Endothelial cell of umbilical vein (primary cell): ENCODE measurements around the gene S100A7. TPM values are rescaled to one million over a fixed set of nuclear protein-coding genes. Genes with fewer than 3 reads are reported as not detected.
"Not testable (repeated sequence)": the region's sequence is repeated elsewhere in the genome, so short reads cannot be mapped to it uniquely, and the experiment has no call there.

ENCODE experiments used
- BruUV-seq: library from RNA; stranded (reverse); fragments of 400-500 nt; replicated peaks from 2 replicates; lab custom pipeline; 2021; lab: Mats Ljungman, UMichigan
- CTCF ChIA-PET: fragments of 300-600, 350-600 bp; sonication (Branson Sonifier 250); formaldehyde crosslinking; loops from one replicate; lab custom pipeline; 2021; ENCODE audit warnings: antibody characterized with exemption, inconsistent platforms; lab: Charles Lee
- POLR2A ChIA-PET: fragments of 300-600, 350-600 bp; sonication (Branson Sonifier 250); formaldehyde crosslinking; loops from one replicate; lab custom pipeline; 2021; ENCODE audit warnings: antibody characterized with exemption, inconsistent platforms; lab: Charles Lee
- DNase-seq: peaks from one replicate; pipeline ENCODE4 v3.0.0-alpha.2; 2011; ENCODE audit warnings: low read depth, low spot score
- FAIRE-seq: peaks from 2 replicates; lab custom pipeline; 2011; peaks lifted over from hg19 to GRCh38; lab: Jason Lieb, UNC
- H2AFZ ChIP-seq: 2 replicates; pipeline ENCODE4 v1.6.0; 2012; ENCODE audit warnings: low read depth, low read length, control low read depth, inconsistent platforms
- H3K27ac ChIP-seq: 2 replicates; pipeline ENCODE4 v1.5.1; 2011; ENCODE audit warnings: low read depth, mild to moderate bottlenecking, control low read depth, low read length, moderate library complexity; ENCODE audit not compliant: insufficient read depth
- H3K27me3 ChIP-seq, 2 experiments: 2 replicates each; pipeline versions ENCODE4 v1.6.0 to v1.6.1; 2011; ENCODE audit warnings: low read length in 2 of 2, mixed read lengths in 1 of 2; ENCODE audit not compliant: control insufficient read depth in 2 of 2, insufficient read depth in 2 of 2
- H3K36me3 ChIP-seq, 2 experiments: 2 replicates in 1 of 2; 3 replicates in 1 of 2; pipeline ENCODE4 v1.5.1; 2011; ENCODE audit warnings: low read length in 2 of 2, mild to moderate bottlenecking in 1 of 2, moderate library complexity in 1 of 2; ENCODE audit not compliant: control insufficient read depth in 2 of 2, insufficient read depth in 2 of 2; ENCODE audit errors: extremely low read depth in 1 of 2
- H3K4me1 ChIP-seq: 3 replicates; pipeline ENCODE4 v1.5.1; 2011; ENCODE audit warnings: mild to moderate bottlenecking, low read length; ENCODE audit not compliant: control insufficient read depth, insufficient read depth; ENCODE audit errors: extremely low read depth
- H3K4me2 ChIP-seq: 2 replicates; pipeline ENCODE4 v1.6.1; 2011; ENCODE audit warnings: low read length, control low read depth, mixed read lengths; ENCODE audit not compliant: insufficient read depth
- H3K4me3 ChIP-seq, 3 experiments: fragments of 200-600 bp in 1 of 3; sonication (generic), shearing (Covaris generic) in 1 of 3; replicated peaks in 1 of 3; 2 replicates each; pipeline ENCODE4 v1.5.1; 2011 to 2016; ENCODE audit warnings: control low read depth in 3 of 3, low read length in 3 of 3, mild to moderate bottlenecking in 2 of 3, inconsistent platforms in 1 of 3, low read depth in 1 of 3, moderate library complexity in 1 of 3; ENCODE audit not compliant: insufficient read depth in 1 of 3
- H3K79me2 ChIP-seq: 2 replicates; pipeline ENCODE4 v1.6.0; 2012; ENCODE audit warnings: low read length, inconsistent platforms; ENCODE audit not compliant: control insufficient read depth, insufficient read depth
- H3K9ac ChIP-seq: replicated peaks from 2 replicates; pipeline ENCODE3; 2011; ENCODE audit warnings: low read length, control low read depth; ENCODE audit not compliant: insufficient read depth; ENCODE audit errors: extremely low read depth
- H3K9me1 ChIP-seq: replicated peaks from 3 replicates; pipeline ENCODE4 v1.6.0; 2011; ENCODE audit warnings: mild to moderate bottlenecking, low read length; ENCODE audit not compliant: control insufficient read depth, insufficient read depth; ENCODE audit errors: extremely low read depth
- H3K9me3 ChIP-seq: replicated peaks from 2 replicates; pipeline ENCODE4 v1.5.1; 2012; ENCODE audit warnings: low read length, inconsistent platforms; ENCODE audit not compliant: control insufficient read depth, insufficient read depth
- H4K20me1 ChIP-seq: replicated peaks from 2 replicates; pipeline ENCODE3; 2011; ENCODE audit warnings: mild to moderate bottlenecking, low read length; ENCODE audit not compliant: control insufficient read depth, insufficient read depth; ENCODE audit errors: extremely low read depth
- CTCF ChIP-seq, 2 donors: IDR thresholded peaks; 1 replicate in 1 of 2; 2 replicates in 1 of 2; pipeline ENCODE4 v1.5.1; 2011; ENCODE audit warnings: low read length in 2 of 2, mild to moderate bottlenecking in 2 of 2, moderate library complexity in 2 of 2, control low read depth in 1 of 2, inconsistent platforms in 1 of 2, low read depth in 1 of 2; ENCODE audit not compliant: insufficient read depth in 1 of 2; ENCODE audit errors: extremely low read depth in 1 of 2
- EZH2 ChIP-seq: IDR thresholded peaks from 2 replicates; pipeline ENCODE4 v1.6.1; 2012; ENCODE audit warnings: borderline replicate concordance, low read depth, mild to moderate bottlenecking, moderate library complexity, low read length, inconsistent platforms; ENCODE audit not compliant: severe bottlenecking
- FOS ChIP-seq: IDR thresholded peaks from 2 replicates; pipeline ENCODE4 v1.6.1; 2011; ENCODE audit warnings: mild to moderate bottlenecking, low read length, moderate library complexity, borderline replicate concordance; ENCODE audit not compliant: insufficient read depth
- GATA2 ChIP-seq: IDR thresholded peaks from 2 replicates; pipeline ENCODE4 v1.7.0; 2011; ENCODE audit warnings: low read depth, mild to moderate bottlenecking, moderate library complexity, mixed read lengths, low read length; ENCODE audit not compliant: insufficient read length, insufficient read depth
- JUN ChIP-seq: IDR thresholded peaks from 2 replicates; pipeline ENCODE4 v1.6.1; 2011; ENCODE audit warnings: borderline replicate concordance, low read depth; ENCODE audit not compliant: insufficient read length, insufficient read depth
- MAX ChIP-seq: IDR thresholded peaks from 2 replicates; pipeline ENCODE4 v1.6.1; 2011; ENCODE audit not compliant: insufficient read depth, insufficient read length
- MYC ChIP-seq: IDR thresholded peaks from one replicate; pipeline ENCODE4 v1.6.1; 2011; ENCODE audit warnings: mild to moderate bottlenecking, low read depth, low read length
- POLR2A ChIP-seq: IDR thresholded peaks from 2 replicates; pipeline ENCODE4 v1.6.1; 2012; ENCODE audit warnings: low read depth, mild to moderate bottlenecking, control low read depth, low read length
- POLR2AphosphoS5 ChIP-seq: IDR thresholded peaks from 2 replicates; pipeline ENCODE4 v1.6.1; 2012; ENCODE audit warnings: low read depth, mild to moderate bottlenecking, control low read depth, low read length, moderate library complexity; ENCODE audit not compliant: insufficient read depth
- dilution Hi-C: fragments of 300-500 bp; cut with MboI; formaldehyde crosslinking; loops from one replicate; pipeline ENCODE4 v1.15.0; 2019; ENCODE audit warnings: low sequenced_read_pairs; ENCODE audit not compliant: extremely low pct_ligation_motif_present
- intact Hi-C: fragments of 100-400 bp; cut with micrococcal nuclease; formaldehyde crosslinking; loops from one replicate; pipeline ENCODE4 v1.10.0; 2022
- polyA plus RNA-seq, 4 experiments: library from polyadenylated mRNA; depleted of rRNA in 3 of 4; stranded (reverse) in 3 of 4; unstranded in 1 of 4; fragments of >200 nt; gene quantifications; 2 replicates each; pipeline versions ENCODE4 v1.2.1 to v1.2.3, GENCODE V29; 2011 to 2012; ENCODE audit warnings: missing spikeins in 1 of 4
- total RNA-seq: library from RNA; stranded (reverse); gene quantifications from 2 replicates; pipeline ENCODE4 v1.2.3, GENCODE V29; 2021

Gene S100A7
- total and polyA plus RNA-seq, 2 donors (not counting 3 experiments of a cell fraction or from before 2014, with no cell fraction given): not detected

- ChIA-PET CTCF (interaction anchor here (0.7 to 2.3 kb wide), 5 partner anchors 10 to 29 kb away, joined by 3 to 33 read pairs (median 3); no protein-coding TSS in a partner anchor), POLR2A (no interaction called here)
- BruUV-seq: no TSS peak
- peak; percentile 81 for FAIRE-seq
- Histone ChIP-seq H3K79me2 (no peaks in the 10 kb centered on the region), H3K9me3 (no peaks in the 10 kb centered on the region), H3K9ac (no peak overlapping the region), H3K4me1 (no peaks in the 10 kb centered on the region), H3K27me3 (peaks cover 0 to 13% of the 10 kb centered on the region in 2 experiments), H2AFZ (no peak overlapping the region), H3K36me3 (no peaks in the 10 kb centered on the region), H3K4me3 (no peak overlapping the region), H3K27ac (no peak overlapping the region), H4K20me1 (no peaks in the 10 kb centered on the region), H3K9me1 (no peaks in the 10 kb centered on the region), H3K4me2 (no peak overlapping the region)
- intact Hi-C loops: loop anchor here (1.0 kb wide), 2 partner anchors 29 to 102 kb away; no protein-coding TSS in a partner anchor
- peak; percentile 9 for DNase-seq
- dilution Hi-C loops: no loop called here
- TF ChIP-seq EZH2 (no peak), POLR2A (no peak), POLR2AphosphoS5 (no peak), MYC (no peak), CTCF (IDR thresholded peaks at IDR 0.05; ENCODE audit: extremely low read depth in 1 of 2, insufficient read depth in 1 of 2, low read depth in 1 of 2, low read length in 2 of 2) (peak; percentile 75 to 90), MAX (peak; percentile 24), GATA2 (no peak), JUN (no peak), FOS (no peak)
These were observed 5.6 kb upstream of the S100A7 start for GRCh38 chr1:153465811-153466636.

GRCh38 chr1:153462741-153463140 lies 2.3 kb upstream of the S100A7 start:
- POLR2A ChIA-PET, H3K4me2 ChIP-seq, H4K20me1 ChIP-seq, H3K27ac ChIP-seq, H3K36me3 ChIP-seq, H3K4me3 ChIP-seq, dilution Hi-C loops, H3K9me1 ChIP-seq, FAIRE-seq, intact Hi-C loops, CTCF ChIA-PET, H3K27me3 ChIP-seq, BruUV-seq, H3K4me1 ChIP-seq, DNase-seq, H3K9ac ChIP-seq, H3K79me2 ChIP-seq, H2AFZ ChIP-seq, H3K9me3 ChIP-seq: not testable (repeated sequence)
